Loucy (cell line): Measurements from ENCODE around the gene SNRNP48.

Experiments
- H2AFZ ChIP-seq: fragments of 200-600 bp; sonication (generic); 2 replicates; pipeline ENCODE4 v1.6.0; 2016; ENCODE audit warnings: antibody characterized with exemption, mild to moderate bottlenecking, low read length, moderate library complexity
- H3F3A ChIP-seq: fragments of 200-600 bp; 2 replicates; pipeline ENCODE4 v1.6.0; 2016; ENCODE audit warnings: antibody characterized with exemption, low read depth, mild to moderate bottlenecking
- H3K27me3 ChIP-seq: fragments of 200-600 bp; sonication (generic); 2 replicates; pipeline ENCODE4 v1.6.1; 2014; ENCODE audit warnings: low read length, mild to moderate bottlenecking; ENCODE audit not compliant: insufficient read depth, poor library complexity, severe bottlenecking
- H3K36me3 ChIP-seq: fragments of 200-600 bp; sonication (generic); 2 replicates; pipeline ENCODE4 v1.6.1; 2016; ENCODE audit warnings: low read length; ENCODE audit not compliant: insufficient read depth
- H3K4me1 ChIP-seq: fragments of 200-600 bp; sonication (generic); 2 replicates; pipeline ENCODE4 v1.5.1; 2014; ENCODE audit warnings: low read length, mild to moderate bottlenecking; ENCODE audit not compliant: insufficient read depth, poor library complexity, severe bottlenecking
- H3K4me2 ChIP-seq: fragments of 200-600 bp; sonication (generic); 2 replicates; pipeline ENCODE4 v1.6.0; 2014; ENCODE audit warnings: antibody characterized with exemption, low read length, low read depth, mild to moderate bottlenecking; ENCODE audit not compliant: poor library complexity, severe bottlenecking
- H3K4me3 ChIP-seq: fragments of 200-600 bp; sonication (generic); 2 replicates; pipeline ENCODE4 v1.5.1; 2014; ENCODE audit warnings: low read length, mild to moderate bottlenecking, mixed read lengths; ENCODE audit not compliant: poor library complexity, severe bottlenecking
- H3K79me2 ChIP-seq: fragments of 200-600 bp; sonication (generic); 2 replicates; pipeline ENCODE4 v1.6.1; 2014; ENCODE audit warnings: low read length; ENCODE audit not compliant: insufficient read depth
- H3K9ac ChIP-seq: fragments of 200-600 bp; sonication (generic); 2 replicates; pipeline ENCODE4 v1.6.0; 2014; ENCODE audit warnings: mild to moderate bottlenecking, low read depth, low read length, moderate library complexity; ENCODE audit not compliant: poor library complexity, severe bottlenecking
- H3K9me2 ChIP-seq: fragments of 200-600 bp; sonication (generic); replicated peaks from 2 replicates; pipeline ENCODE4 v1.6.1; 2016; ENCODE audit warnings: low read depth, low read length, mixed read lengths
- H3K9me3 ChIP-seq: fragments of 200-600 bp; sonication (generic); 2 replicates; pipeline ENCODE4 v1.6.1; 2014; ENCODE audit warnings: mild to moderate bottlenecking, antibody characterized with exemption, low read length, low read depth; ENCODE audit not compliant: insufficient read depth
- H4K20me1 ChIP-seq: fragments of 200-600 bp; sonication (generic); 2 replicates; pipeline ENCODE4 v1.6.0; 2014; ENCODE audit warnings: antibody characterized with exemption, low read length, mild to moderate bottlenecking; ENCODE audit not compliant: insufficient read depth, poor library complexity, severe bottlenecking
- CTCF ChIP-seq: fragments of 200-600 bp; sonication (generic); conservative IDR thresholded peaks from 2 replicates; pipeline ENCODE4 v1.5.1; 2014; ENCODE audit warnings: mild to moderate bottlenecking, antibody characterized with exemption, low read length
- EZH2phosphoT487 ChIP-seq: fragments of 200-600 bp; IDR thresholded peaks from 2 replicates; pipeline ENCODE4 v1.6.1; 2018; ENCODE audit warnings: antibody characterized with exemption, mild to moderate bottlenecking, moderate library complexity, borderline replicate concordance

The SNRNP48 gene

GRCh38 chr6:7637533-7637932 lies 47.5 kb downstream of the SNRNP48 start:
- H3K9me3 ChIP-seq, result no peaks in the 10 kb centered on the region
- TF ChIP-seq CTCF (no peak), EZH2phosphoT487 (no peak)
- no peaks in the 10 kb centered on the region for H3K27me3 ChIP-seq
- no peak overlapping the region for H2AFZ ChIP-seq
- no peaks in the 10 kb centered on the region for H4K20me1 ChIP-seq
- no peaks in the 10 kb centered on the region for H3K36me3 ChIP-seq
- H3F3A ChIP-seq, result no peaks in the 10 kb centered on the region
- H3K4me2 ChIP-seq, result no peak overlapping the region
- H3K79me2 ChIP-seq, result no peaks in the 10 kb centered on the region
- no peak overlapping the region for H3K9ac ChIP-seq
- no peak overlapping the region for H3K4me3 ChIP-seq
- H3K9me2 ChIP-seq, result no peaks in the 10 kb centered on the region; the same call in 1 of the 2 replicates
- H3K4me1 ChIP-seq, result no peaks in the 10 kb centered on the region

- H3K4me3 ChIP-seq, result no peak overlapping the region
- no peaks in the 10 kb centered on the region for H3K27me3 ChIP-seq
- H3K9me2 ChIP-seq, result no peaks in the 10 kb centered on the region; the same call in 1 of the 2 replicates
- H4K20me1 ChIP-seq, result no peaks in the 10 kb centered on the region
- no peak overlapping the region for H3K9ac ChIP-seq
- no peak for TF ChIP-seq EZH2phosphoT487
- TF ChIP-seq CTCF, result no peak
- no peaks in the 10 kb centered on the region for H3K9me3 ChIP-seq
- H3K79me2 ChIP-seq, result no peaks in the 10 kb centered on the region
- H3K4me2 ChIP-seq, result no peak overlapping the region
- no peaks in the 10 kb centered on the region for H3K4me1 ChIP-seq
- H3F3A ChIP-seq, result no peaks in the 10 kb centered on the region
- no peaks in the 10 kb centered on the region for H3K36me3 ChIP-seq
- no peak overlapping the region for H2AFZ ChIP-seq
These were observed 49.4 kb downstream of the SNRNP48 start for GRCh38 chr6:7639427-7639826.

GRCh38 chr6:7640016-7640415 lies 50.0 kb downstream of the SNRNP48 start:
- Histone ChIP-seq H3K36me3 (no peaks in the 10 kb centered on the region), H3K4me1 (no peaks in the 10 kb centered on the region), H3K9ac (no peak overlapping the region)

More at GRCh38 chr6:7640016-7640415, 50.0 kb downstream of the SNRNP48 start:
- Histone ChIP-seq H3K79me2 (no peaks in the 10 kb centered on the region), H3K27me3 (no peaks in the 10 kb centered on the region), H3K9me3 (no peaks in the 10 kb centered on the region), H3K4me2 (no peak overlapping the region), H3F3A (no peaks in the 10 kb centered on the region), H4K20me1 (no peaks in the 10 kb centered on the region), H3K4me3 (no peak overlapping the region), H3K9me2 (no peaks in the 10 kb centered on the region; the same call in 1 of the 2 replicates), H2AFZ (no peak overlapping the region)
- TF ChIP-seq CTCF (no peak), EZH2phosphoT487 (no peak)
